H9 (cell line): Measurements from ENCODE around the gene PRKAG2. TPM values are rescaled to one million over a fixed set of nuclear protein-coding genes. Genes with fewer than 3 reads are reported as not detected.

Source experiments
- DNase-seq: peaks from one replicate; pipeline ENCODE4 v3.0.0-alpha.2; 2017
- H2AFZ ChIP-seq: one replicate; pipeline ENCODE4 v1.6.1; 2013; ENCODE audit warnings: mild to moderate bottlenecking, low read length, control low read depth, moderate library complexity
- H2AK5ac ChIP-seq: 2 replicates; pipeline ENCODE4 v1.6.1; 2013; ENCODE audit warnings: low read length, control low read depth, mixed read lengths; ENCODE audit not compliant: insufficient read length
- H2BK120ac ChIP-seq: one replicate; pipeline ENCODE4 v1.6.1; 2013; ENCODE audit warnings: low read depth, mild to moderate bottlenecking, low read length, control low read depth, inconsistent platforms; ENCODE audit not compliant: poor library complexity, severe bottlenecking
- H2BK12ac ChIP-seq: 2 replicates; pipeline ENCODE4 v1.6.1; 2013; ENCODE audit warnings: low read length, control low read depth, mixed read lengths, low read depth; ENCODE audit not compliant: insufficient read length
- H2BK15ac ChIP-seq: 2 replicates; pipeline ENCODE4 v1.6.1; 2013; ENCODE audit warnings: low read depth, low read length, control low read depth
- H2BK20ac ChIP-seq: one replicate; pipeline ENCODE4 v1.6.1; 2013; ENCODE audit warnings: low read depth, mild to moderate bottlenecking, low read length, control low read depth, inconsistent platforms; ENCODE audit not compliant: poor library complexity, severe bottlenecking
- H2BK5ac ChIP-seq: 2 replicates; pipeline ENCODE4 v1.6.1; 2013; ENCODE audit warnings: low read length, control low read depth, mixed read lengths; ENCODE audit not compliant: insufficient read length
- H3K14ac ChIP-seq: 2 replicates; pipeline ENCODE4 v1.6.1; 2013; ENCODE audit warnings: low read length, control low read depth; ENCODE audit not compliant: insufficient read depth
- H3K18ac ChIP-seq: 2 replicates; pipeline ENCODE4 v1.6.1; 2013; ENCODE audit warnings: low read depth, mild to moderate bottlenecking, mixed read lengths, low read length, control low read depth; ENCODE audit not compliant: insufficient read length
- H3K23ac ChIP-seq: 2 replicates; pipeline ENCODE4 v1.6.1; 2013; ENCODE audit warnings: low read length, control low read depth, mixed read lengths, low read depth; ENCODE audit not compliant: insufficient read length
- H3K23me2 ChIP-seq: 2 replicates; pipeline ENCODE4 v1.6.1; 2013; ENCODE audit warnings: low read depth, mild to moderate bottlenecking, mixed read lengths, low read length, control low read depth; ENCODE audit not compliant: insufficient read length, poor library complexity, severe bottlenecking
- H3K27ac ChIP-seq: 2 replicates; pipeline ENCODE4 v1.5.1; 2013; ENCODE audit warnings: low read length, control low read depth, mixed read lengths, low read depth; ENCODE audit not compliant: insufficient read length
- H3K27me3 ChIP-seq: 2 replicates; pipeline ENCODE4 v1.6.1; 2013; ENCODE audit warnings: low read length, control low read depth, inconsistent platforms; ENCODE audit not compliant: insufficient read depth
- H3K4ac ChIP-seq: 2 replicates; pipeline ENCODE4 v1.6.1; 2013; ENCODE audit warnings: low read depth, mild to moderate bottlenecking, control low read depth, inconsistent platforms, low read length, moderate library complexity
- H3K4me1 ChIP-seq: 2 replicates; pipeline ENCODE4 v1.6.1; 2013; ENCODE audit warnings: low read length, control low read depth, inconsistent platforms; ENCODE audit not compliant: insufficient read depth
- H3K4me2 ChIP-seq: 2 replicates; pipeline ENCODE4 v1.6.1; 2013; ENCODE audit warnings: low read length, control low read depth, mixed read lengths; ENCODE audit not compliant: insufficient read length, insufficient read depth
- H3K56ac ChIP-seq: 2 replicates; pipeline ENCODE4 v1.6.1; 2013; ENCODE audit warnings: low read depth, mild to moderate bottlenecking, mixed read lengths, low read length, control low read depth; ENCODE audit not compliant: insufficient read length
- H3K79me1 ChIP-seq: 2 replicates; pipeline ENCODE4 v1.6.1; 2013; ENCODE audit warnings: low read depth, mild to moderate bottlenecking, moderate library complexity, low read length, control low read depth, inconsistent platforms; ENCODE audit not compliant: insufficient read depth, poor library complexity, severe bottlenecking
- H3K79me2 ChIP-seq: 2 replicates; pipeline ENCODE4 v1.6.1; 2013; ENCODE audit warnings: low read length, control low read depth, inconsistent platforms; ENCODE audit not compliant: insufficient read depth
- H3K9ac ChIP-seq: 2 replicates; pipeline ENCODE4 v1.6.1; 2013; ENCODE audit warnings: low read length, control low read depth, mixed read lengths; ENCODE audit not compliant: insufficient read length; ENCODE audit errors: extremely low read depth
- H3K9me3 ChIP-seq: one replicate; pipeline ENCODE4 v1.6.1; 2013; ENCODE audit warnings: low read depth, low read length, inconsistent platforms; ENCODE audit not compliant: control insufficient read depth
- H3T11ph ChIP-seq: one replicate; pipeline ENCODE4 v1.6.1; 2013; ENCODE audit warnings: mild to moderate bottlenecking, low read length, control low read depth, inconsistent platforms
- H4K20me1 ChIP-seq: one replicate; pipeline ENCODE4 v1.6.1; 2013; ENCODE audit not compliant: control insufficient read depth, insufficient read length, insufficient read depth
- H4K5ac ChIP-seq: 2 replicates; pipeline ENCODE4 v1.6.1; 2013; ENCODE audit warnings: low read depth, mild to moderate bottlenecking, mixed read lengths, low read length, control low read depth; ENCODE audit not compliant: insufficient read length
- H4K8ac ChIP-seq: replicated peaks from 2 replicates; pipeline ENCODE4 v1.6.1; 2013; ENCODE audit warnings: low read length, control low read depth, mixed read lengths, low read depth; ENCODE audit not compliant: insufficient read length
- H4K91ac ChIP-seq: 2 replicates; pipeline ENCODE4 v1.6.1; 2013; ENCODE audit warnings: low read depth, mild to moderate bottlenecking, moderate library complexity, mixed read lengths, low read length, control low read depth; ENCODE audit not compliant: insufficient read length
- H3K27ac Mint-ChIP-seq, 3 experiments: 2 replicates in 2 of 3; 3 replicates in 1 of 3; pipeline ENCODE4 v1.8.0; 2020 to 2021; ENCODE audit warnings: mixed read lengths in 3 of 3, mild to moderate bottlenecking in 1 of 3, moderate library complexity in 1 of 3
- H3K27me3 Mint-ChIP-seq: 2 replicates; pipeline ENCODE4 v1.8.0; 2021; ENCODE audit warnings: low read depth, mild to moderate bottlenecking, moderate library complexity, mixed read lengths
- H3K36me3 Mint-ChIP-seq, 3 experiments: 2 replicates in 2 of 3; 3 replicates in 1 of 3; pipeline ENCODE4 v1.8.0; 2020 to 2021; ENCODE audit warnings: low read depth in 3 of 3, mixed read lengths in 3 of 3; ENCODE audit not compliant: insufficient read depth in 1 of 3
- H3K4me1 Mint-ChIP-seq, 2 experiments: 2 replicates each; pipeline ENCODE4 v1.8.0; 2020; ENCODE audit warnings: mixed read lengths in 2 of 2
- H3K4me3 Mint-ChIP-seq, 2 experiments: 2 replicates in 1 of 2; 3 replicates in 1 of 2; pipeline ENCODE4 v1.8.0; 2020 to 2021; ENCODE audit warnings: mild to moderate bottlenecking in 2 of 2, mixed read lengths in 2 of 2, moderate library complexity in 1 of 2
- H3K9me3 Mint-ChIP-seq, 2 experiments: 2 replicates in 1 of 2; 3 replicates in 1 of 2; pipeline ENCODE4 v1.8.0; 2020; ENCODE audit warnings: mild to moderate bottlenecking in 2 of 2, mixed read lengths in 2 of 2, moderate library complexity in 1 of 2
- CTCF ChIP-seq: fragments of 200-600 bp; sonication (generic); conservative IDR thresholded peaks from 3 replicates; pipeline ENCODE4 v1.8.0; 2021; ENCODE audit warnings: antibody characterized with exemption, mild to moderate bottlenecking
- WGBS: extraction: QIAGEN DNeasy Blood & Tissue Kit; methylation state at CpG from one replicate; pipeline ENCODE4 v1.1.7; 2013; ENCODE audit warnings: missing lambda C conversion rate, low lambda C conversion rate, mixed read lengths; ENCODE audit not compliant: insufficient read length; ENCODE audit errors: extremely low coverage; 5-methylcytosine and 5-hydroxymethylcytosine counted together
- total RNA-seq: library from RNA; stranded (reverse); gene quantifications from 2 replicates; pipeline ENCODE4 v1.2.1, GENCODE V29; 2021

Gene PRKAG2
- total RNA-seq, 1 experiment from 2014 or later: 11.8 TPM

DNA sequence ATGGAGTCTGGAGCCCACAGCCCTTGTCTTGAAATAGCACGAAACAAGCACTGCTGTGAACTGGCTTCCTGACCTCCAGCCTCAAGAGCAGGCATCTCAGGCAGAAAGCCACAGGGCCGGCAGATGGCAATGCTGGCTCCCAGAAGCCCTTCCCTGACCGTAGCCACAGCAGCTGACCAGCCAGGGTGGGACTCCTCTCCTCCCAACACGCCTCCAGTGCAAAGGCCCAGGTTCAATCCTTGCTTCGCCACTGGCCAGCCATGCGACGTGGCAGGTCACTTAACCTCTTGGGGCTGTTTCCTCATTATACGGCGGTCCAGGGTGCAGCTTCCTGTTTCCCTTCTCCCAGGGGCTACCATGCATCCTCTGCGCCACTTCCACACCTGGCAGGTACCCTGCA lies 12.8 kb downstream of the PRKAG2 start:
- no CpG with 5 or more reads among the region's 10 CpGs for WGBS
- DNase-seq: no peak
- Histone ChIP-seq H3K27ac (no peak overlapping the region), H3K9me3 (no peaks in the 10 kb centered on the region), H4K20me1 (no peaks in the 10 kb centered on the region), H3T11ph (no peak overlapping the region), H2AK5ac (no peak overlapping the region), H3K23ac (no peak overlapping the region), H4K5ac (no peak overlapping the region), H3K23me2 (no peaks in the 10 kb centered on the region), H2BK12ac (no peak overlapping the region), H4K91ac (no peak overlapping the region), H3K4me1 (peaks cover 2% of the 10 kb centered on the region; the same call in 1 of the 2 replicates), H2AFZ (no peak overlapping the region), H3K79me2 (no peaks in the 10 kb centered on the region), H4K8ac (no peak overlapping the region), H3K27me3 (no peaks in the 10 kb centered on the region), H3K56ac (no peak overlapping the region), H3K14ac (no peak overlapping the region), H3K79me1 (no peaks in the 10 kb centered on the region), H3K4me2 (no peak overlapping the region), H2BK5ac (no peak overlapping the region), H3K9ac (no peak overlapping the region), H3K18ac (no peak overlapping the region), H3K4ac (no peak overlapping the region), H2BK20ac (no peak overlapping the region), H2BK15ac (no peak overlapping the region), H2BK120ac (no peak overlapping the region)
- Mint-ChIP-seq H3K4me3 (no peak overlapping the region), H3K27ac (no peak overlapping the region), H3K27me3 (peaks cover 3% of the 10 kb centered on the region; the same call in 1 of the 2 replicates), H3K36me3 (no peaks in the 10 kb centered on the region), H3K9me3 (no peaks in the 10 kb centered on the region), H3K4me1 (peaks cover 17 to 20% of the 10 kb centered on the region in 2 experiments)
- TF ChIP-seq CTCF: no peak
